WERI-Rb-1 (cell line): ENCODE data around the gene PDK2.
A peak's percentile ranks its signal among the peaks of the same experiment; 100 is the strongest.

Source experiments
- DNase-seq: peaks from one replicate; pipeline ENCODE4 v3.0.0-alpha.2; 2020
- H3K27ac ChIP-seq: fragments of 250-450 bp; sonication (Bioruptor Pico); 2 replicates; pipeline ENCODE4 v1.5.1; 2020; ENCODE audit warnings: mild to moderate bottlenecking, moderate library complexity
- H3K27me3 ChIP-seq: fragments of 250-450 bp; sonication (Bioruptor Pico); 2 replicates; pipeline ENCODE4 v1.5.1; 2021; ENCODE audit warnings: mild to moderate bottlenecking, low read depth, moderate library complexity; ENCODE audit not compliant: insufficient read depth, severe bottlenecking
- H3K36me3 ChIP-seq: fragments of 250-450 bp; sonication (Bioruptor Pico); 2 replicates; pipeline ENCODE4 v1.5.1; 2020; ENCODE audit warnings: mild to moderate bottlenecking, moderate library complexity
- H3K4me3 ChIP-seq: 2 replicates; pipeline ENCODE4 v1.5.1; 2011; ENCODE audit warnings: low read depth, mild to moderate bottlenecking, control low read depth, low read length
- H3K9me3 ChIP-seq: fragments of 250-450 bp; sonication (Bioruptor Pico); 2 replicates; pipeline ENCODE4 v1.5.1; 2021; ENCODE audit warnings: mild to moderate bottlenecking, moderate library complexity; ENCODE audit not compliant: severe bottlenecking
- CTCF ChIP-seq: IDR thresholded peaks from 2 replicates; pipeline ENCODE4 v1.5.1; 2011; ENCODE audit warnings: low read depth, mild to moderate bottlenecking, control low read depth, inconsistent platforms, low read length

PDK2 gene

GRCh38 chr17:50148226-50149090, 53.3 kb downstream of the PDK2 start:
- Histone ChIP-seq H3K36me3 (peaks cover 46% of the 10 kb centered on the region), H3K27ac (peak overlapping the region; percentile 35; the same call in 1 of the 2 replicates), H3K27me3 (no peaks in the 10 kb centered on the region), H3K4me3 (peak overlapping the region; percentile 68), H3K9me3 (no peaks in the 10 kb centered on the region)
- no peak for DNase-seq
- TF ChIP-seq CTCF = no peak

GRCh38 chr17:50149091-50149416, 53.9 kb downstream of the PDK2 start:
- Histone ChIP-seq H3K4me3 (peak overlapping the region; percentile 68), H3K27ac (peak overlapping the region; percentile 47), H3K9me3 (no peaks in the 10 kb centered on the region), H3K36me3 (peaks cover 40% of the 10 kb centered on the region), H3K27me3 (no peaks in the 10 kb centered on the region)
- DNase-seq = no peak
- no peak for TF ChIP-seq CTCF

GRCh38 chr17:50149417-50150353, 54.5 kb downstream of the PDK2 start:
- TF ChIP-seq CTCF = peak; percentile 22; the same call in 1 of the 2 replicates
- H3K27ac ChIP-seq = peak overlapping the region; percentile 93
- no peaks in the 10 kb centered on the region for H3K27me3 ChIP-seq
- DNase-seq = peak; percentile 61
- H3K36me3 ChIP-seq = peaks cover 34% of the 10 kb centered on the region
- H3K4me3 ChIP-seq = peak overlapping the region; percentile 68
- no peaks in the 10 kb centered on the region for H3K9me3 ChIP-seq

- peak within 1 kb of the TSS; percentile 93 for H3K27ac ChIP-seq
- DNase-seq = no peak
- TF ChIP-seq CTCF = no peak
These were observed 55.3 kb downstream of the PDK2 start, which contains the start of gene PPP1R9B for GRCh38 chr17:50150354-50151040. Gene PPP1R9B (minus strand): TSS chr17:50150677. CDS start chr17:50150513, 164 bp downstream.

GRCh38 chr17:50151041-50151936, 56.1 kb downstream of the PDK2 start:
- peak; percentile 97 for DNase-seq
- H3K27me3 ChIP-seq = no peaks in the 10 kb centered on the region
- H3K27ac ChIP-seq = peak overlapping the region; percentile 93
- peak; percentile 76 for TF ChIP-seq CTCF
- peaks cover 20% of the 10 kb centered on the region for H3K36me3 ChIP-seq
- H3K4me3 ChIP-seq = peak overlapping the region; percentile 68
- H3K9me3 ChIP-seq = no peaks in the 10 kb centered on the region

More at GRCh38 chr17:50150354-50151040, 55.3 kb downstream of the PDK2 start, which contains the start of gene PPP1R9B:
- peak within 1 kb of the TSS; percentile 68 for H3K4me3 ChIP-seq
- no peaks in the 10 kb centered on the region for H3K27me3 ChIP-seq
- no peaks in the 10 kb centered on the region for H3K9me3 ChIP-seq
- peaks cover 26% of the 10 kb centered on the region for H3K36me3 ChIP-seq
